HCT116 (cell line): ENCODE measurements around the gene PCGF2. TPM values are rescaled to one million over a fixed set of nuclear protein-coding genes. Genes with fewer than 3 reads are reported as not detected.

ENCODE experiments used
- ATAC-seq: fragments of 200-7000 bp; cut with Tn5 transposase; 2 replicates; pipeline ENCODE4 v1.9.1; 2020; ENCODE audit warnings: mild to moderate bottlenecking, moderate library complexity
- BruUV-seq: library from RNA; stranded (reverse); fragments of 400-500 nt; replicated peaks from 2 replicates; lab custom pipeline; 2021; lab: Mats Ljungman, UMichigan
- CTCF ChIA-PET: fragments of 300-600 bp; sonication (Branson Sonifier 250); formaldehyde crosslinking; loops from one replicate; lab custom pipeline; 2021; ENCODE audit warnings: antibody characterized with exemption; lab: Charles Lee
- POLR2A ChIA-PET: fragments of 300-600, 350-600 bp; sonication (Branson Sonifier 250); formaldehyde crosslinking; loops from one replicate; lab custom pipeline; 2021; ENCODE audit warnings: antibody characterized with exemption; lab: Charles Lee
- RAD21 ChIA-PET, 2 experiments: fragments of 300-600 bp; sonication (Branson Sonifier 250); formaldehyde crosslinking; loops; one replicate each; lab custom pipeline; 2023; ENCODE audit warnings: low total read pairs in 2 of 2; ENCODE audit not compliant: uncharacterized antibody in 2 of 2, unreplicated experiment in 2 of 2, low non-redundant PET in 1 of 2; lab: Charles Lee
- DNase-seq: peaks from one replicate; pipeline ENCODE4 v3.0.0-alpha.2; 2010; ENCODE audit warnings: low read depth, low spot score
- H2AFZ ChIP-seq: fragments of 200-600 bp; shearing (Covaris generic), sonication (generic); 2 replicates; pipeline ENCODE4 v1.6.1; 2017; ENCODE audit warnings: low read depth, mixed run types, mixed read lengths, antibody characterized with exemption, low read length; ENCODE audit not compliant: poor library complexity, severe bottlenecking
- H3K27ac ChIP-seq: 2 replicates; pipeline ENCODE4 v1.5.1; 2012; ENCODE audit warnings: low read depth, low read length
- H3K27me3 ChIP-seq: fragments of 200-600 bp; sonication (generic); 2 replicates; pipeline ENCODE4 v1.6.1; 2016; ENCODE audit warnings: mixed run types, low read length, mixed read lengths; ENCODE audit not compliant: insufficient read depth
- H3K36me3 ChIP-seq, 2 experiments: fragments of 200-500 bp in 1 of 2; fragments of 200-600 bp in 1 of 2; sonication (Bioruptor generic) in 1 of 2; sonication (generic) in 1 of 2; 2 replicates each; pipeline versions ENCODE4 v1.5.1 to v1.6.1; 2014 to 2016; ENCODE audit warnings: low read length in 2 of 2, inconsistent platforms in 1 of 2, mixed read lengths in 1 of 2, mixed run types in 1 of 2; ENCODE audit not compliant: insufficient read depth in 2 of 2, control insufficient read depth in 1 of 2
- H3K4me1 ChIP-seq, 2 experiments: fragments of 200-600 bp in 1 of 2; sonication (generic) in 1 of 2; 2 replicates each; pipeline versions ENCODE4 v1.5.1 to v1.6.1; 2012 to 2017; ENCODE audit warnings: low read length in 2 of 2, inconsistent platforms in 1 of 2, mild to moderate bottlenecking in 1 of 2, mixed read lengths in 1 of 2, mixed run types in 1 of 2, moderate library complexity in 1 of 2; ENCODE audit not compliant: insufficient read depth in 2 of 2, control insufficient read depth in 1 of 2
- H3K4me2 ChIP-seq: fragments of 200-600 bp; sonication (generic); 2 replicates; pipeline ENCODE4 v1.6.1; 2017; ENCODE audit warnings: mixed run types, low read length, mixed read lengths
- H3K4me3 ChIP-seq, 2 experiments: fragments of 200-600 bp in 1 of 2; sonication (generic) in 1 of 2; replicated peaks in 1 of 2; 2 replicates each; pipeline ENCODE4 v1.5.1; 2011 to 2016; ENCODE audit warnings: low read length in 2 of 2, control low read depth in 1 of 2, low read depth in 1 of 2, mild to moderate bottlenecking in 1 of 2, mixed read lengths in 1 of 2, mixed run types in 1 of 2
- H3K79me2 ChIP-seq: fragments of 200-600 bp; sonication (generic); 2 replicates; pipeline ENCODE4 v1.6.1; 2017; ENCODE audit warnings: mild to moderate bottlenecking, mixed run types, low read length, moderate library complexity, mixed read lengths; ENCODE audit not compliant: insufficient read depth
- H3K9ac ChIP-seq: fragments of 200-600 bp; sonication (generic); 2 replicates; pipeline ENCODE4 v1.6.1; 2016; ENCODE audit warnings: low read length, mixed read lengths
- H3K9me2 ChIP-seq: fragments of 200-600 bp; sonication (generic), shearing (Covaris generic); 2 replicates; pipeline ENCODE4 v1.6.1; 2017; ENCODE audit warnings: mixed run types, mild to moderate bottlenecking, moderate library complexity; ENCODE audit not compliant: insufficient read depth
- H3K9me3 ChIP-seq, 2 experiments: fragments of 200-500 bp in 1 of 2; fragments of 200-600 bp in 1 of 2; sonication (Bioruptor generic) in 1 of 2; sonication (generic) in 1 of 2; 2 replicates each; pipeline ENCODE4 v1.6.1; 2014 to 2017; ENCODE audit warnings: low read length in 2 of 2, mixed read lengths in 2 of 2, inconsistent platforms in 1 of 2, low read depth in 1 of 2, mild to moderate bottlenecking in 1 of 2, mixed run types in 1 of 2, moderate library complexity in 1 of 2; ENCODE audit not compliant: control insufficient read depth in 1 of 2, insufficient read depth in 1 of 2
- H4K20me1 ChIP-seq: fragments of 200-600 bp; sonication (generic), shearing (Covaris generic); 2 replicates; pipeline ENCODE4 v1.6.1; 2017; ENCODE audit warnings: mixed run types, mild to moderate bottlenecking, moderate library complexity; ENCODE audit not compliant: insufficient read depth
- CBX3 ChIP-seq: IDR thresholded peaks from 2 replicates; pipeline ENCODE4 v1.6.1; 2012; ENCODE audit warnings: low read depth
- CTCF ChIP-seq, 3 experiments: fragments of 200-600 bp in 1 of 3; sonication (generic) in 1 of 3; IDR thresholded peaks in 2 of 3; conservative IDR thresholded peaks in 1 of 3; 2 replicates each; pipeline ENCODE4 v1.5.1; 2012 to 2017; ENCODE audit warnings: low read depth in 2 of 3, low read length in 2 of 3, antibody characterized with exemption in 1 of 3, borderline replicate concordance in 1 of 3, control low read depth in 1 of 3, mild to moderate bottlenecking in 1 of 3, mixed read lengths in 1 of 3, mixed run types in 1 of 3, moderate library complexity in 1 of 3; ENCODE audit not compliant: insufficient read depth in 1 of 3
- JUND ChIP-seq: IDR thresholded peaks from 2 replicates; pipeline ENCODE4 v1.6.1; 2012
- intact Hi-C: fragments of 100-400 bp; cut with micrococcal nuclease; formaldehyde crosslinking; loops from 2 replicates; pipeline ENCODE4 v1.10.0; 2022
- total RNA-seq: library from RNA; stranded (reverse); gene quantifications from one replicate; pipeline ENCODE4 v1.2.1, GENCODE V29; 2021; ENCODE audit not compliant: unreplicated experiment

PCGF2 gene
- total RNA-seq, 1 experiment from 2014 or later, result 64.6 TPM

- TF ChIP-seq JUND, result no peak
- TF ChIP-seq, all 23 proteins: peak for 0
Observed at GRCh38 chr17:38779965-38780752, 32.0 kb upstream of the PCGF2 start (continued).

- H3K9me3 ChIP-seq, result no peaks in the 10 kb centered on the region
- intact Hi-C loops, result no loop called here
- ATAC-seq, result no peak
- POLR2A ChIA-PET, result no interaction called here
- H3K4me2 ChIP-seq, result no peak overlapping the region
- H3K27me3 ChIP-seq, result no peaks in the 10 kb centered on the region
- H2AFZ ChIP-seq, result no peak overlapping the region
- TF ChIP-seq CTCF (IDR thresholded peaks at IDR 0.05 in 2 of 3, conservative IDR thresholded peaks at IDR 0.05 in 1 of 3; ENCODE audit: borderline replicate concordance in 1 of 3, insufficient read depth in 1 of 3, low read depth in 2 of 3, low read length in 2 of 3), result no peak
- no peak for TF ChIP-seq CBX3
- TF ChIP-seq, all 23 proteins: peak for 0
- Histone ChIP-seq H3K36me3 (peaks cover 46 to 50% of the 10 kb centered on the region in 2 experiments; a peak in 3 of 4 replicates), H3K4me3 (no peak overlapping the region), H3K27ac (no peak overlapping the region), H3K9me2 (no peaks in the 10 kb centered on the region), H3K9ac (no peak overlapping the region), H4K20me1 (no peaks in the 10 kb centered on the region), H3K4me1 (no peaks in the 10 kb centered on the region), H3K79me2 (no peaks in the 10 kb centered on the region)
- ChIA-PET CTCF (interaction anchor here (0.9 kb wide), 1 partner anchor 395 kb away, joined by 3 read pairs; no protein-coding TSS in a partner anchor), RAD21 (no interaction called here)
- DNase-seq, result no peak
- no TSS peak for BruUV-seq
Observed at GRCh38 chr17:38777641-38778250, 29.6 kb upstream of the PCGF2 start.
